Activated naive CD8-positive, alpha-beta T cell treated with anti-CD3 and anti-CD28 coated beads, Interleukin-2, amount 10 ng/mL, durations not matched to agents 7 days and 5 days (primary cell): Measurements from ENCODE around the gene OTUD7B. TPM values are rescaled to one million over a fixed set of nuclear protein-coding genes. Genes with fewer than 3 reads are reported as not detected.
A peak's percentile ranks its signal among the peaks of the same experiment; 100 is the strongest.

Source experiments
- ATAC-seq: fragments of 150-1000 bp; cut with Tn5 transposase; one replicate; pipeline ENCODE4 v1.10.0; 2021; ENCODE audit warnings: low read depth, moderate library complexity
- POLR2A ChIA-PET: fragments of 350-600 bp; sonication (Branson Sonifier 250); formaldehyde crosslinking; loops from one replicate; lab custom pipeline; 2021; ENCODE audit warnings: antibody characterized with exemption; lab: Charles Lee
- DNase-seq: peaks from one replicate; pipeline ENCODE4 v3.0.0; 2021
- H3K27ac Mint-ChIP-seq: one replicate; pipeline ENCODE4 v1.8.0; 2022; ENCODE audit warnings: mild to moderate bottlenecking, mixed read lengths
- H3K27me3 Mint-ChIP-seq: one replicate; pipeline ENCODE4 v1.8.0; 2022; ENCODE audit warnings: mild to moderate bottlenecking, moderate library complexity, mixed read lengths
- H3K36me3 Mint-ChIP-seq: one replicate; pipeline ENCODE4 v1.8.0; 2021; ENCODE audit warnings: mild to moderate bottlenecking, mixed read lengths
- H3K4me1 Mint-ChIP-seq: one replicate; pipeline ENCODE4 v1.8.0; 2021; ENCODE audit warnings: mixed read lengths
- H3K4me3 Mint-ChIP-seq: one replicate; pipeline ENCODE4 v1.8.0; 2022; ENCODE audit warnings: mild to moderate bottlenecking, moderate library complexity, mixed read lengths
- H3K9me3 Mint-ChIP-seq: one replicate; pipeline ENCODE4 v1.8.0; 2021; ENCODE audit warnings: mixed read lengths
- total RNA-seq, 2 experiments: library from RNA; stranded (reverse); gene quantifications; one replicate each; pipeline ENCODE4 v1.2.3, GENCODE V29; 2021

Gene OTUD7B
- total RNA-seq, 2 experiments from 2014 or later = 12.8 to 13.7 TPM

- ATAC-seq = no peak
- Mint-ChIP-seq H3K9me3 (no peaks in the 10 kb centered on the region), H3K27me3 (no peaks in the 10 kb centered on the region), H3K4me3 (no peak overlapping the region), H3K27ac (no peak overlapping the region), H3K36me3 (peaks cover 2% of the 10 kb centered on the region), H3K4me1 (peaks cover 36% of the 10 kb centered on the region)
- DNase-seq = no peak
- POLR2A ChIA-PET = interaction anchor here (0.6 to 1.8 kb wide), 2 partner anchors 32 to 47 kb away, joined by 3 to 7 read pairs; a partner anchor contains a TSS
These were observed 76.2 kb downstream of the OTUD7B start for GRCh38 chr1:149934356-149934755.

- no peak for ATAC-seq
- POLR2A ChIA-PET = interaction anchor here (1.8 kb wide), 1 partner anchor 46 kb away, joined by 7 read pairs; a partner anchor contains a TSS
- H3K36me3 Mint-ChIP-seq = peaks cover 2% of the 10 kb centered on the region
- DNase-seq = no peak
- H3K4me3 Mint-ChIP-seq = no peak overlapping the region
- peaks cover 37% of the 10 kb centered on the region for H3K4me1 Mint-ChIP-seq
- no peaks in the 10 kb centered on the region for H3K27me3 Mint-ChIP-seq
- H3K27ac Mint-ChIP-seq = no peak overlapping the region
- no peaks in the 10 kb centered on the region for H3K9me3 Mint-ChIP-seq
These were observed 77.3 kb downstream of the OTUD7B start for GRCh38 chr1:149933208-149933607.

GRCh38 chr1:149932474-149932873, 78.1 kb downstream of the OTUD7B start:
- POLR2A ChIA-PET = no interaction called here
- H3K9me3 Mint-ChIP-seq = no peaks in the 10 kb centered on the region
- ATAC-seq (no peak), DNase-seq (no peak)
- H3K36me3 Mint-ChIP-seq = peaks cover 5% of the 10 kb centered on the region
- no peak overlapping the region for H3K27ac Mint-ChIP-seq
- H3K4me1 Mint-ChIP-seq = peaks cover 32% of the 10 kb centered on the region
- no peaks in the 10 kb centered on the region for H3K27me3 Mint-ChIP-seq
- no peak overlapping the region for H3K4me3 Mint-ChIP-seq

GRCh38 chr1:149931212-149931790, 79.2 kb downstream of the OTUD7B start:
- Mint-ChIP-seq H3K4me3 (no peak overlapping the region), H3K4me1 (peaks cover 29% of the 10 kb centered on the region), H3K27ac (peak overlapping the region; percentile 52), H3K9me3 (no peaks in the 10 kb centered on the region), H3K36me3 (peaks cover 5% of the 10 kb centered on the region), H3K27me3 (no peaks in the 10 kb centered on the region)
- POLR2A ChIA-PET = interaction anchor here (1.5 kb wide), 1 partner anchor 44 kb away, joined by 9 read pairs; a partner anchor contains a TSS
- no peak for DNase-seq
- ATAC-seq = no peak

- Mint-ChIP-seq H3K4me1 (peaks cover 40% of the 10 kb centered on the region), H3K36me3 (peaks cover 18% of the 10 kb centered on the region), H3K27ac (no peak overlapping the region), H3K27me3 (no peaks in the 10 kb centered on the region), H3K9me3 (no peaks in the 10 kb centered on the region), H3K4me3 (no peak overlapping the region)
- POLR2A ChIA-PET = interaction anchor here (1.1 to 2.8 kb wide), 2 partner anchors 8 to 42 kb away, joined by 4 to 92 read pairs; a partner anchor contains a TSS
- DNase-seq (no peak), ATAC-seq (no peak)
These were observed 80.7 kb downstream of the OTUD7B start for GRCh38 chr1:149929856-149930255.

GRCh38 chr1:149928401-149928724, 82.2 kb downstream of the OTUD7B start:
- Mint-ChIP-seq H3K4me1 (peaks cover 48% of the 10 kb centered on the region), H3K4me3 (peak overlapping the region; percentile 99), H3K27me3 (no peaks in the 10 kb centered on the region), H3K36me3 (peaks cover 29% of the 10 kb centered on the region), H3K9me3 (no peaks in the 10 kb centered on the region), H3K27ac (peak overlapping the region; percentile 98)
- DNase-seq (no peak), ATAC-seq (no peak)
- POLR2A ChIA-PET = interaction anchor here (0.9 to 2.8 kb wide), 14 partner anchors 10 to 651 kb away, joined by 3 to 92 read pairs (median 8); partner anchors contain the start of genes BOLA1, MCL1, MTMR11 and OTUD7B

- Mint-ChIP-seq H3K9me3 (no peaks in the 10 kb centered on the region), H3K27ac (peak within 1 kb of the TSS; percentile 98), H3K4me1 (peaks cover 48% of the 10 kb centered on the region), H3K27me3 (no peaks in the 10 kb centered on the region), H3K36me3 (peaks cover 34% of the 10 kb centered on the region), H3K4me3 (peak within 1 kb of the TSS; percentile 99)
- peak; percentile 94 for ATAC-seq
- POLR2A ChIA-PET = interaction anchor here (0.9 to 2.8 kb wide), 14 partner anchors 10 to 652 kb away, joined by 3 to 92 read pairs (median 8); partner anchors contain the start of genes BOLA1, MCL1, MTMR11 and OTUD7B
- peak; percentile 95 for DNase-seq
These were observed 82.7 kb downstream of the OTUD7B start, which contains the start of gene SF3B4 for GRCh38 chr1:149927563-149928400. Gene SF3B4, minus strand, starts transcription at chr1:149927803. Its CDS starts 44 bp downstream, at chr1:149927759.

- Mint-ChIP-seq H3K27ac (peak overlapping the region; percentile 98), H3K4me1 (peaks cover 48% of the 10 kb centered on the region), H3K4me3 (peak overlapping the region; percentile 99), H3K27me3 (no peaks in the 10 kb centered on the region), H3K36me3 (peaks cover 37% of the 10 kb centered on the region), H3K9me3 (no peaks in the 10 kb centered on the region)
- DNase-seq (no peak), ATAC-seq (no peak)
- POLR2A ChIA-PET = interaction anchor here (1.4 to 1.8 kb wide), 2 partner anchors 11 to 25 kb away, joined by 8 to 31 read pairs; partner anchors contain the start of gene MTMR11
These were observed 83.4 kb downstream of the OTUD7B start for GRCh38 chr1:149927056-149927562.

- Mint-ChIP-seq H3K9me3 (no peaks in the 10 kb centered on the region), H3K4me3 (peak overlapping the region; percentile 99), H3K27ac (no peak overlapping the region), H3K4me1 (peaks cover 41% of the 10 kb centered on the region), H3K36me3 (peaks cover 42% of the 10 kb centered on the region), H3K27me3 (no peaks in the 10 kb centered on the region)
- DNase-seq = no peak
- POLR2A ChIA-PET = interaction anchor here (2.2 kb wide), 1 partner anchor 39 kb away, joined by 17 read pairs; a partner anchor contains a TSS
- ATAC-seq = no peak
These were observed 84.2 kb downstream of the OTUD7B start for GRCh38 chr1:149926296-149926695.

GRCh38 chr1:149925751-149926150, 84.8 kb downstream of the OTUD7B start:
- peaks cover 41% of the 10 kb centered on the region for H3K36me3 Mint-ChIP-seq
- no peaks in the 10 kb centered on the region for H3K27me3 Mint-ChIP-seq
- no peak for ATAC-seq
- no peaks in the 10 kb centered on the region for H3K9me3 Mint-ChIP-seq
- peaks cover 38% of the 10 kb centered on the region for H3K4me1 Mint-ChIP-seq
- POLR2A ChIA-PET = interaction anchor here (2.2 kb wide), 1 partner anchor 38 kb away, joined by 17 read pairs; a partner anchor contains a TSS
- peak overlapping the region; percentile 99 for H3K4me3 Mint-ChIP-seq
- H3K27ac Mint-ChIP-seq = no peak overlapping the region
- no peak for DNase-seq

- Mint-ChIP-seq H3K4me1 (peaks cover 35% of the 10 kb centered on the region), H3K27ac (no peak overlapping the region), H3K4me3 (peak overlapping the region; percentile 99), H3K27me3 (no peaks in the 10 kb centered on the region), H3K36me3 (peaks cover 41% of the 10 kb centered on the region), H3K9me3 (no peaks in the 10 kb centered on the region)
- ATAC-seq (no peak), DNase-seq (no peak)
- POLR2A ChIA-PET = interaction anchor here (2.2 kb wide), 1 partner anchor 38 kb away, joined by 17 read pairs; a partner anchor contains a TSS
These were observed 85.2 kb downstream of the OTUD7B start for GRCh38 chr1:149925345-149925744.

- Mint-ChIP-seq H3K4me3 (no peak overlapping the region), H3K4me1 (peaks cover 28% of the 10 kb centered on the region), H3K27me3 (no peaks in the 10 kb centered on the region), H3K36me3 (peaks cover 41% of the 10 kb centered on the region), H3K9me3 (no peaks in the 10 kb centered on the region), H3K27ac (no peak overlapping the region)
- ATAC-seq (no peak), DNase-seq (no peak)
- POLR2A ChIA-PET = interaction anchor here (0.6 kb wide), 1 partner anchor 955 kb away, joined by 3 read pairs; no protein-coding TSS in a partner anchor
These were observed 86.9 kb downstream of the OTUD7B start for GRCh38 chr1:149923626-149924025.
